Measurements from ENCODE around the gene TYW5. TPM values are rescaled to one million over a fixed set of nuclear protein-coding genes. Genes with fewer than 3 reads are reported as not detected.

The TYW5 gene, protein sequence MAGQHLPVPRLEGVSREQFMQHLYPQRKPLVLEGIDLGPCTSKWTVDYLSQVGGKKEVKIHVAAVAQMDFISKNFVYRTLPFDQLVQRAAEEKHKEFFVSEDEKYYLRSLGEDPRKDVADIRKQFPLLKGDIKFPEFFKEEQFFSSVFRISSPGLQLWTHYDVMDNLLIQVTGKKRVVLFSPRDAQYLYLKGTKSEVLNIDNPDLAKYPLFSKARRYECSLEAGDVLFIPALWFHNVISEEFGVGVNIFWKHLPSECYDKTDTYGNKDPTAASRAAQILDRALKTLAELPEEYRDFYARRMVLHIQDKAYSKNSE
- 8.6 and 9.0 TPM in 2 replicates for total RNA-seq

DNA sequence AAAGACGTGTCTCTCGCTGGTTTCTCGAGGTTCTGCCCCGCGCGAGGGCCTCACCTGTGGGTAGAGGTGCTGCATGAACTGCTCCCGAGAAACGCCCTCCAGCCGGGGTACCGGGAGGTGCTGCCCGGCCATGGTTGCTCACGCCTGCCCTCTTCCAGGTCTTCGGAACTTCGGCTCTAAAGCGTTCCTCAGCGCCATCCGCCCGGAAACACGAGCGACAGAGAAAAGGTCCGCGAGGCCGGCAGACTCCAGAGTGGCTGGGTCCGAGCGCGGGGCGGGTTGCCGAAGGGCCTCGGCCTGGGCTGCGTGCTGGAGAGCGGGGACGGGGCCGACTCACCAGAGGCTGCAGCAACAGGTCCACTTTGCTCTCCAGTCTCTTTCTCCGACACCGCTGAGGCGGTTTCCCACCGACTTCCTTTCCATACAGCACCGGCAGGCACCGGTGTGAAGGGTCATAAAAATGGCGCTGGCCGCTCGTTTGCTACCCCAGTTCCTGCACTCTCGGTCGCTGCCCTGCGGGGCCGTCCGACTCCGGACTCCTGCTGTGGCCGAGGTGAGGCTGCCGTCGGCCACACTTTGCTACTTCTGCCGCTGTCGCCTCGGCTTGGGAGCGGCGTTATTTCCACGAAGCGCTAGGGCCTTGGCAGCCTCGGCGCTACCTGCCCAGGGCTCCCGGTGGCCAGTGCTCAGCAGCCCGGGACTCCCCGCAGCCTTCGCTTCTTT lies at the start of gene TYW5, which contains the start of gene MAIP1:
Gene TYW5 (minus strand): TSS at position 153 of the 723 bp plus-strand sequence. CDS start 21 bp downstream, at position 132.
Gene MAIP1 (plus strand): TSS at position 244 of the 723 bp plus-strand sequence. CDS start 217 bp downstream, at position 461.

DNA sequence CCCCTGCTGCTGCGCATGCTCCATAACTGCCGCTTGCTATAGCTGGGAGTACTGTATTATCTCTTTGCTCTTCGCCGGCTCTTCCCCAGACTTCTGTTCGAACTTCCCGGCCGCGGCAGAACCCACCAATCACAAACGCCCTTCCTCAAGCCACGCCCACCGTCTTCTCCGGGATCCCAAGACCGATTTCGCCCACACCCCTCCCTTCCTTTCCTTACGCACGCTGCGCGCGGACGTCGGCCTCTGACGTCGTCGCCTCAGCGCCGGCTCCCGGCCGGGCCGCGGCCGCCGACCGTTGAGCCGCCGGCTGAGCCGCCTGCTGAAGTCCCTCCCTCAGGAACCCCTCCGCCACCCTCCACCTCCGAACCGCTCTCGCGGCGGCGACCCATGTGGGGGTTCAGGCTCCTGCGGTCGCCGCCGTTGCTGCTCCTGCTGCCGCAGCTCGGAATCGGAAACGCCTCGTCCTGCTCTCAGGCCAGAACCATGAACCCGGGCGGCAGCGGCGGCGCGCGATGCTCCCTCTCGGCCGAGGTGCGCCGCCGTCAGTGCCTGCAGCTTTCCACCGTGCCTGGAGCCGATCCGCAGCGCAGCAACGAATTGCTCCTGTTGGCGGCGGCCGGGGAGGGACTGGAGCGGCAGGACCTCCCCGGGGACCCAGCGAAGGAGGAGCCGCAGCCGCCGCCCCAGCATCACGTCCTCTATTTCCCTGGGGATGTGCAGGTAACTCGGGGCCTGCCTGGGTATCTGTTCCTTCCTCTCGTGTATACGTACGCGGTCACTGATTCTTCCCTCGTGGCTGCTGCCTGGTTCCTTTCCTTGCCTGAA lies 44.0 kb downstream of the TYW5 start, which contains the start of gene C2orf69:
Gene C2orf69 (plus strand): TSS at position 242 of the 825 bp plus-strand sequence. CDS start 146 bp downstream, at position 388.

Small RNA genes lying within 50 kb of the gene (small RNA-seq; reads per million reads assigned to genes)
- not detected for gene RN7SL717P

Other genes with a start within 250 kb of the TYW5 start
- 0.79 and 1.3 TPM in 2 replicates for gene FTCDNL1, start 104.3 kb downstream of the TYW5 start, total RNA-seq
- 7.9 and 10.8 TPM in 2 replicates for gene C2orf69, start 44.2 kb downstream of the TYW5 start, total RNA-seq
- 22.6 and 29.1 TPM in 2 replicates for gene MAIP1, start 91 bp upstream of the TYW5 start, total RNA-seq